SKM-1 treated with dmso at 0.1 percent for 144 hours (cell line): Measurements from ENCODE around the gene ARHGAP9.
"Not testable (repeated sequence)": the region's sequence is repeated elsewhere in the genome, so short reads cannot be mapped to it uniquely, and the experiment has no call there.

Source experiments
- DNase-seq: peaks from one replicate; lab custom pipeline; 2025; ENCODE audit not compliant: unreplicated experiment; lab: John Stamatoyannopoulos, UW

The ARHGAP9 gene

GRCh38 chr12:57495051-57495701 lies 15.5 kb upstream of the ARHGAP9 start:
- DNase-seq = not testable (repeated sequence)

DNA sequence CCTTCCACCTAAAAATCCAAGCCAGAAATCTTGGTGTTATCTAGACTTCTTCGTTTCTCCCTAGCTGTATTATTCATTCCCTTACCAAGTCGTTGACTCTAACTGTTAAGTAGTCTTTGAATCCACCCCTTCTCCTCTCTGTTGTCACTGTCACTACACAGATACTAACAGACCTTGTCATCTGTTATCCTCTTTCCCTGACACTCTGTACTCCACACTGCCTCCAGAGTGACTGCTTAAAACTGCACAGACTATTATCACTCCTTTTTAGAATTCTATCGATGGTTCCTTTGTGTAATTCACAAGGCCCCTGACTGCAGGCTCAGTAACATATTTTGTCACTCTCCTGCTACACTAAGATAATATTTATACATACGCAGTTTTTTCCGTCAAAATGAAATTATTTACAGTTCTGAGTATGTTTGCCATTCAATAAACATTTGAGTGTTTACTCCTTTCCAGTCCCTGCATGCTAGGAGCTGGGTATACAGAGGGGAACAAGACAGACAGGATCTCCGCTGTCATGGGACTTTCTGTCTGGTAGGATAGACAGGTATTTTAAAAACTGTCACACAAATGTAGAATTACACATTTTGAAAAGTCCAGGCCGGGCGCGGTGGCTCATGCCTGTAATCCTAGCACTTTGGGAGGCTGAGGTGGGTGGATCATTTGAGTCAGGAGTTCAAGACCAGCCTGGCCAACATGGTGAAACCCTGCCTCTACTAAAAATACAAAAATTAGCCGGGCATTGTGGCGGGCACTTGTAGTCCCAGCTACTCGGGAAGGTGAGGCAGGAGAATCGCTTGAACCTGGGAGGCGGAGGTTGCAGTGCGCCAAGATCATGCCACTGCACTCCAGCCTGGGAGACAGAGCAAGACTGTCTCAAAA lies 12.0 kb upstream of the ARHGAP9 start:
- no peak for DNase-seq

- DNase-seq = no peak
These were observed 10.5 kb upstream of the ARHGAP9 start for GRCh38 chr12:57490126-57490525.

DNA sequence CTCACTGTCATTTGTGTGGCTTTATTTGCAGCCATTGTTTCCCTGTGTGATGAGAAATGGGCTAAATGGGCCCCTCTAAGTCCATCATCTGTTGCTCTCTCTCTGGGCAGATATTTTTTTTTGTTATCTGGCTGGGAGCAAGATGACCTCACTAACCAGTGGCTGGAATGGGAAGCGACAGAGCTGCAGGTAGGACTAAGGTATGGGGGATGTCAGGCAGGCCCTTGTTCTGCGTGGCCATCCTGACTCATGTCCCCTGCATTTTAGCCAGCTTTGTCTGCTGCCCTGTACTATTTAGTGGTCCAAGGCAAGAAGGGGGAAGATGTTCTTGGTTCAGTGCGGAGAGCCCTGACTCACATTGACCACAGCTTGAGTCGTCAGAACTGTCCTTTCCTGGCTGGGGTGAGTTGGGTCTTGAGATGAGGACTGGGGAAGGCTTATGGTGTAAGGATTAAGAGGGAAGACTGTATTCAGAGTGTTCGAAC lies 9.5 kb upstream of the ARHGAP9 start:
- DNase-seq = no peak

GRCh38 chr12:57488402-57489156 lies 8.9 kb upstream of the ARHGAP9 start:
- no peak for DNase-seq

DNA sequence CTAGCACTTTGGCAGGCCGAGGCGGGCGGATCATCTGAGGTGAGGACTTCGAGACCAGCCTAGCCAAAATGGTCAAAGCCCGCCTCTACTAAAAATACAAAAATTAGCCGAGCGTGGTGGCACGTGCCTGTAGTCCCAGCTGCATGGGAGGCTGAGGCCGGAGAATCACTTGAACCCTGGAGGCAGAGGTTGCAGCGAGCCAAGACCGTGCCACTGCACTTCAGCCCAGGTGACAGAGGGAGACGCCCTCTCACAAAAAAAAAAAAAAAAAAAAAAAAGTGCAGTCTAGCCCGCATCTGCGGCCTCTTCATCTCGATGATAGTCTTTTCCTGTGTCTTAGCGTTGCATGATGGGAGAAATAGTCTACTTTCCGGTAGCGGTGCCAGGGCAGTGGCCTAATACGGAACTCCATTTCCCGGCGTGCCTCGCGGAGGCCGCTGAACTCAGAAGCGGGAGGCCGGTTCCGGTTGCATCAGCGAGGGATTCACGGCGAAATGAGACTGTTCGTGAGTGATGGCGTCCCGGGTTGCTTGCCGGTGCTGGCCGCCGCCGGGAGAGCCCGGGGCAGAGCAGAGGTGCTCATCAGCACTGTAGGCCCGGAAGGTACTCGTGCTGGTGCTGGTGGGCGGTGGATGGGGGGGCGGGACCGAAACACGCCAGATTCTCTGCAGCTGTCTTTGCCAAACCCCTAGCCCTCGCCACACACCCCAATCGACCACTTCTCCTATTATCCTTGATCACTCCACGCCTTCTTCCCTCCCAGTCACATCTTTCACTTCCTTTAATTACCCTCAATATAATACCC lies 8.1 kb upstream of the ARHGAP9 start, which contains the start of gene MARS1:
MARS1 (plus strand) TSS at position 472 of the 805 bp plus-strand sequence; CDS start at position 495, 23 bp downstream.
- peak; percentile 74 for DNase-seq

- no peak for DNase-seq
These were observed 7.5 kb upstream of the ARHGAP9 start for GRCh38 chr12:57487055-57487596.

DNA sequence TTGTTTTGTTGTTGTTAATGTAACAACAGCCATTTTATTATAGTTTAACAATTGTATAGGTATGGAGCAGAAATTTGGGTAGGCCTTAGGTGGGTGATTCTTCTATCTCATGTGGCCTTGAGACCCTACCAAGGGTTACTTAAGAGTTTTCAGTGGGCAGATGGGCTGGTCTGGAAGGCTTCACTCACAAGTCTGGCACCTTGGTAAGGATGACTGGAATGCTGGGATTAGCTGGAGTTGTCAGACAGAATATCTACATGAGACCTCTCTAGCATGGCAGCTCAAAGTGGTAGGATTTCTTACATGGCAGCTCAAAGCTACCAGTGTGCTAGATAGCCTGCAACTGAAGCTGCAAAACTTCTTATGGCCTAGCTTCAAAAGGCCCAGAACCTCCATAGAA lies 6.0 kb upstream of the ARHGAP9 start:
- no peak for DNase-seq

DNA sequence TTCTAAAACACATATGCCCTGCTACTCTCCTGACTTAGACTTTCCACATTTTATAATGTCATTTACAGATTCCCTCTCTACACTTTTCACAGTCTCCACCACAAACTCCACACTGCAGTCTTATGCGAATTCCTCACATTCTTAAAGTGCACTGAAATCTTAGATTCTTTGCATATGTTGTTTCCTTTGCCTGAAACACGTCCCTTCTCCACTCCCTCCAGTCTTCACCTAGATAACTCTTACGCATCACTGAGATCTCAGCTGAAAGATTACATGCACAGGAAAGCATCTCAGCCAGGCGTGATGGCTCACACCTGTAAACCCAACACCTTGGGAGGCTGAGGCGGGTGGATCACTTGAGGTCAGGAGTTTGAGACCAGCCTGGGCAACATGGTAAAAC lies 3.8 kb upstream of the ARHGAP9 start:
- no peak for DNase-seq

GRCh38 chr12:57481671-57482070 lies 2.0 kb upstream of the ARHGAP9 start:
- no peak for DNase-seq

DNA sequence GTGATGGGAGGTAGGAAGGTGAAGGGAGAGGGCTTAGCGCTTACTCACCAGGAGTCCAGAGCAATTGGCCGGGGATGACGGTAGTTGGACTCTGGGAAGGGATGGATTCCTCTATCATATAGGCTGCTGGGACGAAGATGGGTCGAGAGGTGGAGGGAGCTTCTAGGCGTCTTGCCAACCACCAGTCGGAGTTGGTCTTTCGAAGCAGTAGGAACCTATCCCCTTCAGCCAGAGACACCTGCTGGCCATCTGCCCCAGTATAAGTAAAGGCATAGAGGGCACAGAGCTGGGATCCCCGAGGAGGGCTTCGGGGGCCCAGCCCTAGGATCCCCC lies 657 bp downstream of the ARHGAP9 start:
- DNase-seq = no peak

- no peak for DNase-seq
These were observed 1.7 kb downstream of the ARHGAP9 start for GRCh38 chr12:57477710-57478681.

- DNase-seq = no peak
These were observed 2.5 kb downstream of the ARHGAP9 start for GRCh38 chr12:57476993-57477709.

DNA sequence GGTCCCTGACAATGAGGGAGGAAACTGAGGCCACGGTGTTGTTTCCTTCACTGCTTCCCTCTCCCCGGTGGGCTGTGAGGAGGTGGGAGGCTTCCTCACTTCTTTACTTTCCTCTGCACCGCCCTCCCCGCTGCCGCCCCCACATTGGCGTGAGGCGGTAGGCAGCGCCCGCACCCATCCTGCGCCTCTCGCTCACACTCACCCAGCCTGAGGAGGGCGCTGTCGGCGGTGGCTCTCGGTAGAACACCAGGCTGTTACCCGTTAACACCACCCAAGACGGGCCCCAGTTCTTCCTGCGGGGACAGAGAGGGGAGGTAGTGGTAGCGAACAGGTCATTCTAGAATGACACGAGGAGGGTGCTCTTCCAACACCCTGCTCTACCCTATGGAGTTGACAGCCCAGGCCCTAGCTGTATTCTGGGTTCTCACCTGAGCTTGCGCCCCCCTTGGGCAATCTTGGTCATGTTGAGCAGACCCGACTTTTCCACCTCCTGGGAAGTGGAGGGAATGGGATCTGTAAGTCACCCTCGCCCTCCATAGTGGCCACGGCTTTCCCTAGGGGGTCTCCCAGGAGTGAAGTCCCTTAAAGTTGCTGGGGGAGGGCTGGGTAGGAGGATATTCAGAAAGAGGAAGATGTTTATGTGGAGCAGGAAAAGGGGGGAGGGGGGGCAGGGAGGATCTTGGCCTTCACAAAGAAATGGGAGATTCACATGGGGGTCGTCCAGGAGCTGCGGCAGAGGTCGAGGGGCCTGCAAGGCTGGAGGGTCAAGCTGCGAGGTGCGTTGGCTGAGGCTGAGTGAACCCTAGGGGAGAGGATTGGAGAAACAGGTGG lies 3.3 kb downstream of the ARHGAP9 start:
- no peak for DNase-seq

DNA sequence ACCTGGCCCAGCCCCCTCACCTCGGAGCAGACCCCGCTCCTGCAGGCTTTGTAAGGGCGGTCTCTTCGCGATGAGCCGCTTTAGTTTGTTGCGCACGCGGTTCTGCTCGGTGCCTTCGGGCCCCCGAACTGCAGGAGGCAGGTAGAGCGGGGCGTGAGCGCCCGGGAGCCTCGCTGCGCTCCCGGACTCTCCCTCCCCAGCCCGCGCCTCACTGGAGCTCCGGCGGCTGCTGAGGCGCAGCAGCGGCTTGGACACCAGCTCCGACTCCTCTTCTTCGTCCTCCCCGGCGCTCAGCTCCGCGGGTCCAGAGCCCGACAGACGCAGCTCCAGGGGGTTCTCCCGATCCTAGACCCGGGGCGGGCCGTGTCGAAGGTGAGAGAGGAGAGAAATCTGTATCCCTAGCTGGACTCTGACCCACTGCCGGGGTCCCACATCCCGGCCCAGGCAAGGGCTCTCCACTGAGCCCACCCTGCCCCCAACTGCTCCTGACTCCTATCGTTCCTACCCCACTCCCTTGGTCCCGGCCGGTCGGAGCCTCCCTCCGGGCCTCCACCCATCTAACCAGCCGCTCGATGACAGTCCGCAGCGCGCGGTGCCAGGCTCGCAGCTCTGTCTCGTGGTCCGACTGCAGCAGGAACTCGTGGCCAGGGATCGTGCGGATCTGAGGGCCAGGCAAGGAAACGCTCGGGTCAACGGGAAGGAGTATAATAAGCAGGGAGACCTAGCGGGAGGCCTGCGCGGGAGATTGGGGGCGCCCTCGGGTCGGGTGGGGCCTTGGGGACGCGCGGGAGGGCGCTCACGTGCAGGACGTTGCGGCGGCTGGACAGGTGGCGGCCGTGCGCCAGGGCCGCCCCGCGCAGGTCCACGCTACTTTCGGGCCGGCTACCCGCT lies 4.2 kb downstream of the ARHGAP9 start:
- no peak for DNase-seq

DNA sequence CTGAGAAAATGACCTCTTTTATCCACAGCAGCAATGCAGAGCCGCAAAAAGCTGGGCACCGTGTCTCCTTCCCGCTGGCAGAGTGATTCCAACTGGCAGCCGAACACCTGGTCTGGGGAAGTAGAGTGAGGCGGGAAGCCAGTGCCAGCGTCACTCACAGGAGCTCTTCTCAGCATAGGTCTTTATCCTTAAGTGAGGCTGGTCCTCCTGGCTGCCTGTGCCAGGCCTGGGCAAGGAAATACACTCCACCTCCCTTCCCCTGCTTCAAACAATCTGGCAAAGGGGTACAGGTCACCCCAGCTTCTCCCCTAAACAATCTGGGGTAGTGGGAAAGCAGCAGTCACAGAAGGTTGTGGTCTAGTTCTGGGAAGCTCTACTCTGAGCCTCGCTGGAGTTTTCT lies 4.8 kb downstream of the ARHGAP9 start:
- no peak for DNase-seq

DNA sequence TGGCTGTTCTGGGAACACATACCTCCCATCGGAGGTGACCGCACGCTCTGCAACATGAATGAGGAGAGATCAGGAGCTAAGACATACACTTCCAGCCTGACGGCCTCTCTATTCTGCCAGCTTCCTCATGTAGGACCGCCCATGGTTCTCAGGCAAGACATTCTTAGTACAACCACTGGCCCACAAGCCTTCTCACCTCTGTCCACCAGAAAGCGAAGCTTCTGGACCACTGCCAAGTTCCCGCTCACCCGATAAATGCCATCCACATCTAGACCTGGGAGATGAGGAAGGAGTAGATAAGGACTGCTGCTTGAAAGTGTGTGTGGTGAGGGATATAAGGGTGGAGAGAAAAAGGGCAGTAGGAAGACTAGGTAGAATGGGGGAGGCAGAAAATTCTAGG lies 5.2 kb downstream of the ARHGAP9 start:
- no peak for DNase-seq
